KBM-7 (cell line): Measurements from ENCODE around the gene DRD2.

Source experiments
- DNase-seq: peaks from one replicate; pipeline ENCODE4 v3.0.0-alpha.2; 2015
- in situ Hi-C: fragments of 300-500 bp; cut with MboI; formaldehyde crosslinking; loops from 2 replicates; pipeline ENCODE4 v1.14.3; 2020; ENCODE audit warnings: low sequenced_read_pairs, low pct_unique_long_range_greater_than_20kb, mixed read lengths

DRD2 gene

GRCh38 chr11:113454455-113454854, 20.7 kb downstream of the DRD2 start:
- in situ Hi-C loops: no loop called here
- no peak for DNase-seq

- no peak for DNase-seq
- in situ Hi-C loops: no loop called here
Observed at GRCh38 chr11:113449743-113450142, 25.5 kb downstream of the DRD2 start.

GRCh38 chr11:113448316-113448677, 26.9 kb downstream of the DRD2 start:
- in situ Hi-C loops: no loop called here
- DNase-seq: no peak

- in situ Hi-C loops: no loop called here
- DNase-seq: no peak
Observed at GRCh38 chr11:113447621-113448315, 27.4 kb downstream of the DRD2 start.

GRCh38 chr11:113446938-113447337, 28.3 kb downstream of the DRD2 start:
- DNase-seq: no peak
- in situ Hi-C loops: no loop called here

- in situ Hi-C loops: no loop called here
- DNase-seq: no peak
Observed at GRCh38 chr11:113446112-113446511, 29.1 kb downstream of the DRD2 start.

- no peak for DNase-seq
Observed at GRCh38 chr11:113444502-113445123, 30.6 kb downstream of the DRD2 start.

GRCh38 chr11:113440816-113441215, 34.4 kb downstream of the DRD2 start:
- DNase-seq: no peak
- in situ Hi-C loops: no loop called here

More at GRCh38 chr11:113444502-113445123, 30.6 kb downstream of the DRD2 start:
- in situ Hi-C loops: no loop called here

- DNase-seq: no peak
- in situ Hi-C loops: no loop called here
Observed at GRCh38 chr11:113436672-113437252, 38.4 kb downstream of the DRD2 start.

GRCh38 chr11:113435190-113435968, 39.8 kb downstream of the DRD2 start:
- in situ Hi-C loops: no loop called here
- DNase-seq: no peak

- in situ Hi-C loops: no loop called here
- DNase-seq: no peak
Observed at GRCh38 chr11:113431746-113432145, 43.5 kb downstream of the DRD2 start.

- DNase-seq: no peak
- in situ Hi-C loops: no loop called here
Observed at GRCh38 chr11:113426686-113427085, 48.5 kb downstream of the DRD2 start.

- in situ Hi-C loops: no loop called here
- DNase-seq: no peak
Observed at GRCh38 chr11:113420808-113421207, 54.4 kb downstream of the DRD2 start.

GRCh38 chr11:113419454-113420003, 55.7 kb downstream of the DRD2 start:
- in situ Hi-C loops: no loop called here
- DNase-seq: no peak

- in situ Hi-C loops: no loop called here
- no peak for DNase-seq
Observed at GRCh38 chr11:113417428-113417827, 57.8 kb downstream of the DRD2 start.

- no peak for DNase-seq
- in situ Hi-C loops: no loop called here
Observed at GRCh38 chr11:113415343-113415742, 59.9 kb downstream of the DRD2 start.

GRCh38 chr11:113412675-113413074, 62.5 kb downstream of the DRD2 start:
- no peak for DNase-seq
- in situ Hi-C loops: no loop called here

GRCh38 chr11:113411536-113411935, 63.7 kb downstream of the DRD2 start:
- DNase-seq: no peak
- in situ Hi-C loops: no loop called here

GRCh38 chr11:113410414-113411135, 64.6 kb downstream of the DRD2 start:
- in situ Hi-C loops: no loop called here
- DNase-seq: no peak
